Measurements from ENCODE around the gene NAPB.

The NAPB gene

DNA sequence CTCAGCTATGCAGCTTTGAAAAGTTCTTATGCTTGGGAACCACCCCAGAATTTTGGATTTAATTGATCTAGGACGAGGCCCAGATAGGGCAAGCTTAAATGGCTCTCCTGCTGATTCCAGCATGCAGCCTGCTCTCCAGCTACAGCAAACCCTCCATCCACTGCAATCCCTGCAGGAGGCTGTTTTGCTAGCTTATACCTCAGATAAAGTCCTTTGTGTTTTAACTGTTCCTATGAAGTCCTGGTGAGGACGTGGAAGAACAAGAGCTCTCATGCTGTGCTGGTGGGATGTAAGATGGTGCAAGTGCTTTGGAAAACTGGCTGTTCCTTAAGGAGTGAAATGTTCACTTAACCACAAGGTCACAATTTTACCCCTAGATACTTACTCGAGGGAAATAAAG, 96.2 kb downstream of the NAPB start:
- no peak for DNase-seq (ENCODE audit: low read depth, low spot score)
- no peak overlapping the region for H3K27ac ChIP-seq
